ENCODE results near the gene DNAJC12. TPM values are rescaled to one million over a fixed set of nuclear protein-coding genes. Genes with fewer than 3 reads are reported as not detected.

Gene DNAJC12
- total RNA-seq, 2 experiments from 2014 or later, result 12.8 to 19.4 TPM

GRCh38 chr10:67853512-67853911, 15.5 kb upstream of the DNAJC12 start:
- H4K20me1 ChIP-seq (ENCODE audit: insufficient read depth, low read length), result no peaks in the 10 kb centered on the region
- no peak overlapping the region for H3K4me3 ChIP-seq (ENCODE audit: low read depth, low read length, poor library complexity, severe bottlenecking)
- no peaks in the 10 kb centered on the region for H3K36me3 ChIP-seq (ENCODE audit: insufficient read depth, low read length)
- POLR2A ChIA-PET, result interaction anchor here (0.6 to 0.8 kb wide), 3 partner anchors 66 to 495 kb away, joined by 3 to 4 read pairs (median 4); no protein-coding TSS in a partner anchor
- no peaks in the 10 kb centered on the region for H3K9me3 ChIP-seq (ENCODE audit: low read length)
- peaks cover 4% of the 10 kb centered on the region for H3K4me1 ChIP-seq (ENCODE audit: insufficient read depth, low read length, poor library complexity, severe bottlenecking)
- H3K79me2 ChIP-seq (ENCODE audit: insufficient read depth, low read depth, low read length), result no peaks in the 10 kb centered on the region
- no peak overlapping the region for H3K27ac ChIP-seq (ENCODE audit: low read depth, low read length, poor library complexity, severe bottlenecking)
- CTCF ChIA-PET (ENCODE audit: unreplicated experiment), result interaction anchor here (1.2 kb wide), 1 partner anchor 16 kb away, joined by 3 read pairs; the partner anchor contains the start of gene DNAJC12
- intact Hi-C loops (cut with micrococcal nuclease; ENCODE audit: unreplicated experiment), result loop anchor here (10.0 kb wide), 1 partner anchor 221 kb away; the partner anchor contains the start of gene HERC4
- no peak for DNase-seq (ENCODE audit: low spot score)
- no peak overlapping the region for H2AFZ ChIP-seq (ENCODE audit: low read length)
- BruUV-seq (replicated peaks), result no TSS peak
- TF ChIP-seq EZH2phosphoT487 (IDR thresholded peaks at IDR 0.05; ENCODE audit: borderline replicate concordance, low read depth, low read length), result no peak
- TF ChIP-seq, protein P1, sequence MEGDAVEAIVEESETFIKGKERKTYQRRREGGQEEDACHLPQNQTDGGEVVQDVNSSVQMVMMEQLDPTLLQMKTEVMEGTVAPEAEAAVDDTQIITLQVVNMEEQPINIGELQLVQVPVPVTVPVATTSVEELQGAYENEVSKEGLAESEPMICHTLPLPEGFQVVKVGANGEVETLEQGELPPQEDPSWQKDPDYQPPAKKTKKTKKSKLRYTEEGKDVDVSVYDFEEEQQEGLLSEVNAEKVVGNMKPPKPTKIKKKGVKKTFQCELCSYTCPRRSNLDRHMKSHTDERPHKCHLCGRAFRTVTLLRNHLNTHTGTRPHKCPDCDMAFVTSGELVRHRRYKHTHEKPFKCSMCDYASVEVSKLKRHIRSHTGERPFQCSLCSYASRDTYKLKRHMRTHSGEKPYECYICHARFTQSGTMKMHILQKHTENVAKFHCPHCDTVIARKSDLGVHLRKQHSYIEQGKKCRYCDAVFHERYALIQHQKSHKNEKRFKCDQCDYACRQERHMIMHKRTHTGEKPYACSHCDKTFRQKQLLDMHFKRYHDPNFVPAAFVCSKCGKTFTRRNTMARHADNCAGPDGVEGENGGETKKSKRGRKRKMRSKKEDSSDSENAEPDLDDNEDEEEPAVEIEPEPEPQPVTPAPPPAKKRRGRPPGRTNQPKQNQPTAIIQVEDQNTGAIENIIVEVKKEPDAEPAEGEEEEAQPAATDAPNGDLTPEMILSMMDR (conservative IDR thresholded peaks at IDR 0.05; ENCODE audit: low read length), result no peak
- H3K4me2 ChIP-seq (ENCODE audit: low read length), result no peak overlapping the region
- no peaks in the 10 kb centered on the region for H3K9me2 ChIP-seq (ENCODE audit: insufficient read depth, low read length)

GRCh38 chr10:67852761-67853160, 14.8 kb upstream of the DNAJC12 start:
- no TSS peak for BruUV-seq (replicated peaks)
- no peak for TF ChIP-seq EZH2phosphoT487 (IDR thresholded peaks at IDR 0.05; ENCODE audit: borderline replicate concordance, low read depth, low read length)
- TF ChIP-seq, protein P1 (conservative IDR thresholded peaks at IDR 0.05; ENCODE audit: low read length), result no peak
- intact Hi-C loops (cut with micrococcal nuclease; ENCODE audit: unreplicated experiment), result loop anchor here (10.0 kb wide), 1 partner anchor 222 kb away; the partner anchor contains the start of gene HERC4
- H3K9me2 ChIP-seq (ENCODE audit: insufficient read depth, low read length), result no peaks in the 10 kb centered on the region
- H2AFZ ChIP-seq (ENCODE audit: low read length), result no peak overlapping the region
- no peak overlapping the region for H3K4me2 ChIP-seq (ENCODE audit: low read length)
- no peaks in the 10 kb centered on the region for H3K36me3 ChIP-seq (ENCODE audit: insufficient read depth, low read length)
- H3K79me2 ChIP-seq (ENCODE audit: insufficient read depth, low read depth, low read length), result no peaks in the 10 kb centered on the region
- DNase-seq (ENCODE audit: low spot score), result no peak
- peaks cover 4% of the 10 kb centered on the region for H3K4me1 ChIP-seq (ENCODE audit: insufficient read depth, low read length, poor library complexity, severe bottlenecking)
- no peak overlapping the region for H3K27ac ChIP-seq (ENCODE audit: low read depth, low read length, poor library complexity, severe bottlenecking)
- ChIA-PET POLR2A (no interaction called here), CTCF (ENCODE audit: unreplicated experiment) (interaction anchor here (1.2 kb wide), 1 partner anchor 15 kb away, joined by 3 read pairs; the partner anchor contains the start of gene DNAJC12)
- H4K20me1 ChIP-seq (ENCODE audit: insufficient read depth, low read length), result no peaks in the 10 kb centered on the region
- H3K4me3 ChIP-seq (ENCODE audit: low read depth, low read length, poor library complexity, severe bottlenecking), result no peak overlapping the region
- no peaks in the 10 kb centered on the region for H3K9me3 ChIP-seq (ENCODE audit: low read length)

DNA sequence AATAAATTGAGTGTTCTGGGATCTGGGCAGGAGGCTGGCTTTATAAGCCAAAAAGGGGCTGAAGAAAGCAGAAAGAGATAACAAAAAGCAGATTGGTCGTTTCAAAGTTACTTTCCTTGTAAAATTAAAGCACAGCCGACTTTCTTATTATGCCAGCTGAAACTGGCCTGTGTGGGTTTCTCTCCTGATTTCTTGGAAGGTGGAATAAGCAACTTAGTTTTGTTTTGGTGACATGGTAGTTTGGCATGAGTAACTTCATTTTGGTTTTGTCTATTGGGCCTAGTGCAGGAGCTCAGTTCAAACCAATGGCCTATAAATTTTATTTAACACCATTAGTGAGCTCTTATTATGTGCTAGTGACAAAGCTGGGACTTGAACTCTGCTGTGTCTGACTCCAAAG, 13.2 kb upstream of the DNAJC12 start:
- peaks cover 4% of the 10 kb centered on the region for H3K4me1 ChIP-seq (ENCODE audit: insufficient read depth, low read length, poor library complexity, severe bottlenecking)
- ChIA-PET CTCF (ENCODE audit: unreplicated experiment) (interaction anchor here (1.0 kb wide), 1 partner anchor 13 kb away, joined by 3 read pairs; no protein-coding TSS in a partner anchor), POLR2A (interaction anchor here (0.5 to 1.0 kb wide), 4 partner anchors 34 to 1074 kb away, joined by 3 to 4 read pairs (median 4); no protein-coding TSS in a partner anchor)
- no TSS peak for BruUV-seq (replicated peaks)
- no peak overlapping the region for H3K4me2 ChIP-seq (ENCODE audit: low read length)
- no peaks in the 10 kb centered on the region for H4K20me1 ChIP-seq (ENCODE audit: insufficient read depth, low read length)
- H3K36me3 ChIP-seq (ENCODE audit: insufficient read depth, low read length), result no peaks in the 10 kb centered on the region
- no peaks in the 10 kb centered on the region for H3K9me2 ChIP-seq (ENCODE audit: insufficient read depth, low read length)
- no peak overlapping the region for H3K27ac ChIP-seq (ENCODE audit: low read depth, low read length, poor library complexity, severe bottlenecking)
- TF ChIP-seq EZH2phosphoT487 (IDR thresholded peaks at IDR 0.05; ENCODE audit: borderline replicate concordance, low read depth, low read length), result no peak
- TF ChIP-seq, protein P1 (conservative IDR thresholded peaks at IDR 0.05; ENCODE audit: low read length), result no peak
- no peak overlapping the region for H2AFZ ChIP-seq (ENCODE audit: low read length)
- H3K4me3 ChIP-seq (ENCODE audit: low read depth, low read length, poor library complexity, severe bottlenecking), result no peak overlapping the region
- H3K9me3 ChIP-seq (ENCODE audit: low read length), result no peaks in the 10 kb centered on the region
- no peak for DNase-seq (ENCODE audit: low spot score)
- intact Hi-C loops (cut with micrococcal nuclease; ENCODE audit: unreplicated experiment), result loop anchor here (10.0 kb wide), 1 partner anchor 224 kb away; the partner anchor contains the start of gene HERC4
- no peaks in the 10 kb centered on the region for H3K79me2 ChIP-seq (ENCODE audit: insufficient read depth, low read depth, low read length)

Measured in OCI-LY7 (cell line).